ENCODE measurements around the gene TDRD15.

DNA sequence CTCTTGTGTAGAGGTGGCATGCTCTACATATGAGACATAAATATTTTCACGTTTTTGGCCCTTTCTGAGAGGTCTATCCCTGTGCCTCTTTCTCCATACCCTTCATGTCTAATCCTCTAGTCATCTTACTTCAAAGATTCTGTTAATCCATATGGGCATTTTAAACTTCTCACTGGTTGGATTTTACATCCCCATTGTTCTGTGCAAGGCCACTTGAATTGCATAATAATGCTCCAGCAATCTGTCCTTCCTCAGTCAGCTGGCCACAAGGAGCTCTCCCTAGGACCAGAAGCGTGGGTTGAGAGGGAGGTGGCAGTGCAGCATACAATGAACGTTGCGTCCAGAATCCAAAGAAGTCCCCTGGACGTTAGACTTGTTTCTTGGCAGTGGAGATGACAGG lies 58.2 kb downstream of the TDRD15 start:
- TF ChIP-seq CTCF (IDR thresholded peaks at IDR 0.05), result no peak
- TF ChIP-seq POLR2AphosphoS5 (IDR thresholded peaks at IDR 0.05; ENCODE audit: insufficient read depth in 1 of 2, low read depth in 1 of 2), result no peak
- TF ChIP-seq POLR2A (IDR thresholded peaks at IDR 0.05), result no peak
